Skeletal muscle satellite cell (primary cell): Measurements from ENCODE around the gene CFAP77.

Experiments
- H3K27me3 ChIP-seq: 2 replicates; pipeline ENCODE4 v1.7.0; 2013; ENCODE audit warnings: low read length; ENCODE audit not compliant: control insufficient read depth, insufficient read depth
- H3K36me3 ChIP-seq: 2 replicates; pipeline ENCODE4 v1.7.0; 2013; ENCODE audit warnings: mild to moderate bottlenecking, control low read depth, low read length; ENCODE audit not compliant: insufficient read depth
- H3K4me1 ChIP-seq: 2 replicates; pipeline ENCODE4 v1.7.0; 2013; ENCODE audit warnings: low read length; ENCODE audit not compliant: control insufficient read depth, insufficient read depth
- H3K4me2 ChIP-seq: 2 replicates; pipeline ENCODE4 v1.7.0; 2013; ENCODE audit warnings: mild to moderate bottlenecking, low read length
- H3K4me3 ChIP-seq: 2 replicates; pipeline ENCODE4 v1.7.0; 2013; ENCODE audit warnings: low read length
- H3K9ac ChIP-seq: 2 replicates; pipeline ENCODE4 v1.7.0; 2013; ENCODE audit warnings: mild to moderate bottlenecking, low read depth, low read length, moderate library complexity
- H3K9me3 ChIP-seq: replicated peaks from 2 replicates; pipeline ENCODE4 v1.7.0; 2013; ENCODE audit warnings: mild to moderate bottlenecking, control low read depth, low read length

CFAP77 gene

GRCh38 chr9:132430998-132431397 is 21.0 kb downstream of the CFAP77 start:
- no peaks in the 10 kb centered on the region for H3K4me1 ChIP-seq
- H3K4me2 ChIP-seq, result no peak overlapping the region
- peaks cover 69% of the 10 kb centered on the region for H3K27me3 ChIP-seq
- no peak overlapping the region for H3K9ac ChIP-seq
- H3K4me3 ChIP-seq, result no peak overlapping the region
- peaks cover 2% of the 10 kb centered on the region for H3K9me3 ChIP-seq
- no peaks in the 10 kb centered on the region for H3K36me3 ChIP-seq

DNA sequence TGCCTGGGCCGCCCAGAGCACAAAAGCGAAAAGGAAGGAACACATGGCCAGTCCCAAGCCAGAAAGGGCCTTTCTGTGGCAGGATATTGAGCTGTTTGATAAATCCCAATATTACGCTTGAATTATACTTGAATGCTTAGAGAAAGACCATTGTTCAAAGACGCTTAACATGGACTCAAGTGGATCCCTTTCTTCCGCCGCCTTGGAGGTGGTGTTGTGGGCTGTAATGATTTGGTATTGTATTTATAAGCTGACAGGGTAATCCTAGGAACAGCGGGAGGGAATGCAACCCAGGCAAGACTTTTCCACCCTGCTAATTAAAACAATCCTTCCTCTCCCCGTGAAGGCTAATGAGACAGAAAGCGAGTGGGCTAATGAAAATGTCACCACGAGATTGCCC is 24.9 kb downstream of the CFAP77 start:
- Histone ChIP-seq H3K36me3 (no peaks in the 10 kb centered on the region), H3K4me1 (no peaks in the 10 kb centered on the region), H3K27me3 (peaks cover 56% of the 10 kb centered on the region), H3K4me2 (no peak overlapping the region), H3K9ac (no peak overlapping the region), H3K4me3 (no peak overlapping the region), H3K9me3 (peaks cover 2% of the 10 kb centered on the region)

GRCh38 chr9:132439153-132439552 is 29.1 kb downstream of the CFAP77 start:
- H3K36me3 ChIP-seq, result no peaks in the 10 kb centered on the region
- peaks cover 61% of the 10 kb centered on the region for H3K27me3 ChIP-seq
- H3K9ac ChIP-seq, result no peak overlapping the region
- H3K4me3 ChIP-seq, result no peak overlapping the region
- H3K9me3 ChIP-seq, result peaks cover 2% of the 10 kb centered on the region
- H3K4me1 ChIP-seq, result no peaks in the 10 kb centered on the region
- no peak overlapping the region for H3K4me2 ChIP-seq

DNA sequence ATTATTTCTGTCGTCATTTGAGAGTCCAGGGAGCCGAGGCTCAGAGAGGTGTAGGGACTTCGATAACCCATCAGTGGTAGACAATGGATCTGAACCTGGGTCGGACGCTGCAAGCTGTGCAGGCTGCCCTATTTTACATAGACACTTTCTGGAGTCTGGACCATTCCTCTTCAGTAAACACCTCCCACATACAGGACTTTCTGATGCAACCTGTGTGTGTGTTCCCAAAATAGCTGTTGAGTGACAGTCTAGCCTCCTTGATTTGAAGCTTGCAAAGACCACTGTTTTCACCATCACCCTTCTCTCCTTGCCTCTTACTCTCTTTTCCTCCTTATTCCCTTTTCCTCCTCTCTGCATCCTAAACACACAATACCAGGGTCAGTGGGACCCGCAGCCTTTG is 30.7 kb downstream of the CFAP77 start:
- H3K36me3 ChIP-seq, result no peaks in the 10 kb centered on the region
- no peak overlapping the region for H3K4me3 ChIP-seq
- H3K9me3 ChIP-seq, result peaks cover 2% of the 10 kb centered on the region
- no peaks in the 10 kb centered on the region for H3K4me1 ChIP-seq
- H3K9ac ChIP-seq, result no peak overlapping the region
- H3K27me3 ChIP-seq, result peaks cover 49% of the 10 kb centered on the region
- H3K4me2 ChIP-seq, result no peak overlapping the region

DNA sequence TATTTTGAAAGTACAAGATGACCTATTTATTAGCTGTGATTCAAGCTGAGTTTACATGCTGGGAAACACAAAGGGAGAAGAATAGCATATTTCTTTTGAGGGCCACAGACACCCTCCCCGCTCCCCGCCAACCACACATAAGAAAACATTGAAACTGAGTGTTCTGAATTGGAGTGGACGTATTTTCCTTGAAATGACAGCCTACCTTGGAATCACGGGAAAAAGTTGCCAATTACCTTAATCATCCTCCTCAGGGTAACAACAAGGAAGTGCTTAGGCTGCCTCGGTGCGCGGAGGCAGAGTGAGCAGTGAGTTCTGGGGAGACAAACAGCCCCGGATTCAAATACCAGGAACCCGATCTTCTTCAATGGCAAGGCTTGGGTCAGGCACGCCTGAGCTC is 31.4 kb downstream of the CFAP77 start:
- Histone ChIP-seq H3K9me3 (no peaks in the 10 kb centered on the region), H3K4me1 (no peaks in the 10 kb centered on the region), H3K27me3 (peaks cover 46% of the 10 kb centered on the region), H3K9ac (no peak overlapping the region), H3K4me3 (no peak overlapping the region), H3K36me3 (no peaks in the 10 kb centered on the region), H3K4me2 (no peak overlapping the region)

- no peaks in the 10 kb centered on the region for H3K36me3 ChIP-seq
- no peak overlapping the region for H3K4me3 ChIP-seq
- H3K27me3 ChIP-seq, result peaks cover 56% of the 10 kb centered on the region
- no peaks in the 10 kb centered on the region for H3K4me1 ChIP-seq
- no peak overlapping the region for H3K4me2 ChIP-seq
- H3K9ac ChIP-seq, result no peak overlapping the region
- no peaks in the 10 kb centered on the region for H3K9me3 ChIP-seq
Measured at GRCh38 chr9:132443951-132444607, 34.1 kb downstream of the CFAP77 start.

DNA sequence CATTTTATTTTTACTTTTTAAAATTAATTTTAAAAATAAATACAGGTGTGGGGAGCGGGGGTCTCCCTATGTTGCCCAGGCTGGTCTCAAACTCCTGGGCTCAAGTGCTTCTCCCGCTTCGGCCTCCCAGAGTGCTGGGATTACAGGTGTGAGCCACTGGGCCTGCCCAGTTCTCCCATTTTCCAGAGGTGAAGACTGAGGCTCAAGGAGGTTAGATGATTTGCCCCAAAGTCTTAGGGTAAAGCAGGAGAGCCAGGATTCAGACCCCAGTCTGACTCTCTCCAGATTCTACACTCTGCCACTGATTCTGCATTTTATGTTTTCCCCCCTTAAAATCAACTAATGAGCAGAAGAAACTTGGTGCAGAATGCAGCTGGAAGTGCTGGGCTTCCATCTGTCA is 36.9 kb downstream of the CFAP77 start:
- no peak overlapping the region for H3K9ac ChIP-seq
- no peak overlapping the region for H3K4me3 ChIP-seq
- H3K27me3 ChIP-seq, result peaks cover 49% of the 10 kb centered on the region
- no peaks in the 10 kb centered on the region for H3K4me1 ChIP-seq
- no peaks in the 10 kb centered on the region for H3K9me3 ChIP-seq
- no peaks in the 10 kb centered on the region for H3K36me3 ChIP-seq
- no peak overlapping the region for H3K4me2 ChIP-seq

DNA sequence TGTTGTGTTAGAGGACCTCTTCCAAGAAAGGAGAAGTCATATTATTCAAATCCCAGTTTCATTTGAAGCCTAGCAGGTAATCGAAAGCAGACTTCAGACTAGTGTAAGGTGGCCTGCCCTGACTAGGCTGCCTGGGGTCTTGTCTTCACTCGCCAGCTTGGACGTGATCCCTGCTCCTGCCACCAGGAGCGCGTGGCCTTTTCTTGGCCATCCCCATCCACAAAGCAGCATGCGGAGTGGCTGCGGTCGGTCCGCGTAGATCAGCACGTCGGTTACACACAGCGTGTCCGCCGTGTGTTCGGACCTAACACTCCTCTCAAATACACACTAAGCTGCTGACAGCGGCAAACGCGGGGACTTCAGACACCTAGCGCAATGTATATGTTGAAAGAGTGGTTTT is 37.3 kb downstream of the CFAP77 start:
- Histone ChIP-seq H3K27me3 (peaks cover 49% of the 10 kb centered on the region), H3K4me3 (no peak overlapping the region), H3K36me3 (no peaks in the 10 kb centered on the region), H3K9ac (no peak overlapping the region), H3K4me2 (no peak overlapping the region), H3K4me1 (no peaks in the 10 kb centered on the region), H3K9me3 (no peaks in the 10 kb centered on the region)

GRCh38 chr9:132447902-132448301 is 37.9 kb downstream of the CFAP77 start:
- Histone ChIP-seq H3K27me3 (peaks cover 48% of the 10 kb centered on the region), H3K36me3 (no peaks in the 10 kb centered on the region), H3K9ac (no peak overlapping the region), H3K4me1 (no peaks in the 10 kb centered on the region), H3K4me2 (no peak overlapping the region), H3K4me3 (no peak overlapping the region), H3K9me3 (no peaks in the 10 kb centered on the region)

GRCh38 chr9:132451276-132451675 is 41.3 kb downstream of the CFAP77 start:
- peaks cover 62% of the 10 kb centered on the region for H3K27me3 ChIP-seq
- H3K36me3 ChIP-seq, result no peaks in the 10 kb centered on the region
- no peaks in the 10 kb centered on the region for H3K9me3 ChIP-seq
- H3K4me3 ChIP-seq, result no peak overlapping the region
- no peak overlapping the region for H3K9ac ChIP-seq
- H3K4me2 ChIP-seq, result no peak overlapping the region
- no peaks in the 10 kb centered on the region for H3K4me1 ChIP-seq

DNA sequence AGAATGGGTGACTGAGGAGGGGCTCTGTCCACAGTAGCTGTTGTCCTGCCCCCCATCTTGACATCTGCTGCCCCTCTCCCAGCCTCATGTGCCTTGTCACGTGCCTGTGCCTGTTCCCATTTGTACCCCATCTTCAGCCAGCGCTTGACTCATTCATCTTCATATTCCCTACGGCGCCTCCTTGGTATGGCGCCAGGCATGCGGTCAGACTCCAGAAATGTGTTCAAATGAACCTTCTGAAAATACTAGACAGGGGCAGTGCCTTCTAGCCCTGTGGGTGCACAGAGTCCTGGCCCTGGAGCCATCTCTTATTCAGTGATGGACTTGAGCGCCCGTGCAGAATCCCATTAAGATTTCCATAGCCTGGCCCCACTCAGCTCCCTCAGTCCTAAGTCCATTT is 46.2 kb downstream of the CFAP77 start:
- no peaks in the 10 kb centered on the region for H3K36me3 ChIP-seq
- H3K4me2 ChIP-seq, result no peak overlapping the region
- no peak overlapping the region for H3K4me3 ChIP-seq
- H3K9me3 ChIP-seq, result no peaks in the 10 kb centered on the region
- no peak overlapping the region for H3K9ac ChIP-seq
- H3K27me3 ChIP-seq, result peaks cover 65% of the 10 kb centered on the region
- H3K4me1 ChIP-seq, result no peaks in the 10 kb centered on the region

DNA sequence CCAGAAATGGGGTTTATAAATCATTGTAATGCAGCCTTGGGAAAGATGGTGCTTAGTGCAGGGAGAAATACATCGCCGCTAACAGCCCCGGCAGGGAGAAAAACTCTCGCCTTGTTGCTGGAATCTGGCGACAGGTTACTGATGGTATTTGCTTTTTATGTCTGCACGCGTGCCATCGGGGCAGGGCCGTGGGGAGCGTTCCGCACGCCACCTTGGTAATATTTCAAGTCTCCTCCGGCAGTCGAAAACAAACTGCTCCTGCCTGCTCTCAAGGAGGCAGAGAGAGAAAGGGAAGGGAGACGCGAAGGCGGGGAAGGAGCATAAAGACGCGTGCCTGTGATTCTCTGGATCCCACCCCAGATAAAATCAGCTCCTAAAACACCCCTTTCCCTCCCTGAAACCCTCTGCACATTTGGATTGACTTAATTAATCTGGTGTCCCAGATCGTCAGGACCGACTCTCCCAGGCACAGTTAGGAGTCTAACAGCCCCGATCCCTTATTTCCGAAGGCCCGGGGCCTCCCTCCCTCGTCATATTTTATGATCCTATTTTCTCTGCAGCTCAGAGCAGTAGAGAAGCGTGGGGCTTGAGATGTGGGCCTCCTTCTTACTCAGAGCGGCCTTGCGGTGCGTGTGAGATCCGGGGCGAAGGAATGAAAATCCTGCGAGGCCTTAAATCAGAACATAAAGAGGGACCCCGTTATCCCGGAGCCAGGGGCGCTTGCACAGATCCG is 47.7 kb downstream of the CFAP77 start:
- Histone ChIP-seq H3K4me3 (no peak overlapping the region), H3K9ac (no peak overlapping the region), H3K4me2 (no peak overlapping the region), H3K4me1 (no peaks in the 10 kb centered on the region), H3K36me3 (no peaks in the 10 kb centered on the region), H3K27me3 (peaks cover 69% of the 10 kb centered on the region), H3K9me3 (no peaks in the 10 kb centered on the region)
